AG10803 (cell line): ENCODE results near the gene ITGAE.

Experiments
- DNase-seq: peaks from one replicate; pipeline ENCODE4 v3.0.0; 2010; ENCODE audit warnings: low read depth
- H3K4me3 ChIP-seq: 2 replicates; pipeline ENCODE4 v1.5.1; 2011; ENCODE audit warnings: mild to moderate bottlenecking, low read length, control low read depth
- TF ChIP-seq, protein P1 (sequence below): conservative IDR thresholded peaks from 2 replicates; pipeline ENCODE4 v1.5.1; 2011; ENCODE audit warnings: mild to moderate bottlenecking, low read length, control low read depth, inconsistent platforms

Gene ITGAE

DNA sequence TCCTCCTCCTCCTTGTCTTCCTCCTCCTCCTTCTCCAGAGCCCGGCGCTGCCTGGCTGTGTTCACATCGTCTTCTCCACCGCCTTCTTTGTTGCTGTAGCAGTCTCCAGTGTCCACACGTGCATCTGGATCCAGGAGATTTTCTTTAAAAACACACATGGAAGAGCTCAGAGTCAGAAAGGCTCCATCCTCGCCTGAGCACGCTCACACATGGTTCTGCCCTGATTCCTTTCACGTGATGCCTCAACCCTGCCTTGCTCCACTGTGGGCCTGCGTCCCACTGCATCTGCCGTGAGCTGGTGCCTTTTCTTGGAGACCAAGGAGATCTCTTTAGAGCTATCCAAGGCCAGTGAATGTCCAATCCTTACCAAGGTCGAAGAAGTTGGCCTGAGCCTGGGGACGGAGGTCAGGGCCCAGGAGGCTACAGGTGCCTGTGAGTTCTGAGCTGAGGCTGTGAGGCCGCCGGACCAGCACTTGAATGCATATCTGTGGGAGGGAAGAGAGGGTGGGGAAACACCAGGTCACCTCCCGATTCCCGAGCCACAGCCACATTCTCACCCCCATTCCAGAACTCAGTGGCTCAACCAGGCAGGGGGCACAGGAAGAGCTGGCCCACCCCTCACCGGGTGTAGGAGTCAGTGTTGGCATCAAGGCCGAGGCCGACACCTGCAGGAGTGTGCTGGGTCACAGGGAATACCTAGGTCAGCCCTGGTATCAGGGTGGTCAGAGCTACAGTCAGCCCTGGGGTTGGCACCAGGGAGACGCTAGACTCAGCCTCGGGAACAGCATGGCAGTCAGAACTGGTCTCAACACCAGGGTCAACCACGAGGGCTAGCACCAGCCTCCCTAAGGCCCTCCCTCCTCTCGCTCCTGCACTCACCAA lies 39.7 kb downstream of the ITGAE start:
- peak; percentile 47 for DNase-seq
- H3K4me3 ChIP-seq: no peak overlapping the region
- TF ChIP-seq, protein P1, sequence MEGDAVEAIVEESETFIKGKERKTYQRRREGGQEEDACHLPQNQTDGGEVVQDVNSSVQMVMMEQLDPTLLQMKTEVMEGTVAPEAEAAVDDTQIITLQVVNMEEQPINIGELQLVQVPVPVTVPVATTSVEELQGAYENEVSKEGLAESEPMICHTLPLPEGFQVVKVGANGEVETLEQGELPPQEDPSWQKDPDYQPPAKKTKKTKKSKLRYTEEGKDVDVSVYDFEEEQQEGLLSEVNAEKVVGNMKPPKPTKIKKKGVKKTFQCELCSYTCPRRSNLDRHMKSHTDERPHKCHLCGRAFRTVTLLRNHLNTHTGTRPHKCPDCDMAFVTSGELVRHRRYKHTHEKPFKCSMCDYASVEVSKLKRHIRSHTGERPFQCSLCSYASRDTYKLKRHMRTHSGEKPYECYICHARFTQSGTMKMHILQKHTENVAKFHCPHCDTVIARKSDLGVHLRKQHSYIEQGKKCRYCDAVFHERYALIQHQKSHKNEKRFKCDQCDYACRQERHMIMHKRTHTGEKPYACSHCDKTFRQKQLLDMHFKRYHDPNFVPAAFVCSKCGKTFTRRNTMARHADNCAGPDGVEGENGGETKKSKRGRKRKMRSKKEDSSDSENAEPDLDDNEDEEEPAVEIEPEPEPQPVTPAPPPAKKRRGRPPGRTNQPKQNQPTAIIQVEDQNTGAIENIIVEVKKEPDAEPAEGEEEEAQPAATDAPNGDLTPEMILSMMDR: no peak

DNA sequence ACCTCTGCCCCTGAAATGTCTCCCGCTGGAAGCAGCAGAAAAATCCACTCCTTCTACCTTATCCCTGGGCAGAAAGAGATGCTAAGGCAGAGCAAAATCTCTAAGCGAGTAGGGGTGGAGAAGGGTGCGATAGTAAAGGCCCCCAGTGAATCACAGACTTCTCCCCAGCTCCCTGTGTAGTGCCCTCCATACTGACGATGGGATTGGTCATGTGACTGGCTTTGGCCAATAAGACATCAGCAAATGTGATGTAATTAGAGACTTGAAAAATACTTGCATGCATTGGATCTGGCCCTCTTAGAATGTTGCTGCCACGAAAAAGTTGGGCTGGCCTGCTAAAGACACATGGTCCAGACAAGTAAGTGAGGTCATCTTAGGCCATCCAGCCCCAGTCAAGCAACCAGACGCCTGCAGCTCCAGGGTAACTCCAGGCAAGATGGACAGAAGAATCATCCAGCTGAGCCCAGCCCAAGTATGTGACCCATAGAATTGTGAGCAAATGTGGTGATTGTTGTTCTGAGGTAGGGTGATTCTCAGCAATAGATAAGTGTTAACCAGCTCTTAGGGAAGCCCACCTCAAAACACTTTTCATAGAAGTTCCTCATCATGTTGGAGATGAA lies 41.3 kb downstream of the ITGAE start:
- DNase-seq: no peak
- H3K4me3 ChIP-seq: no peak overlapping the region
- TF ChIP-seq, protein P1: no peak

DNA sequence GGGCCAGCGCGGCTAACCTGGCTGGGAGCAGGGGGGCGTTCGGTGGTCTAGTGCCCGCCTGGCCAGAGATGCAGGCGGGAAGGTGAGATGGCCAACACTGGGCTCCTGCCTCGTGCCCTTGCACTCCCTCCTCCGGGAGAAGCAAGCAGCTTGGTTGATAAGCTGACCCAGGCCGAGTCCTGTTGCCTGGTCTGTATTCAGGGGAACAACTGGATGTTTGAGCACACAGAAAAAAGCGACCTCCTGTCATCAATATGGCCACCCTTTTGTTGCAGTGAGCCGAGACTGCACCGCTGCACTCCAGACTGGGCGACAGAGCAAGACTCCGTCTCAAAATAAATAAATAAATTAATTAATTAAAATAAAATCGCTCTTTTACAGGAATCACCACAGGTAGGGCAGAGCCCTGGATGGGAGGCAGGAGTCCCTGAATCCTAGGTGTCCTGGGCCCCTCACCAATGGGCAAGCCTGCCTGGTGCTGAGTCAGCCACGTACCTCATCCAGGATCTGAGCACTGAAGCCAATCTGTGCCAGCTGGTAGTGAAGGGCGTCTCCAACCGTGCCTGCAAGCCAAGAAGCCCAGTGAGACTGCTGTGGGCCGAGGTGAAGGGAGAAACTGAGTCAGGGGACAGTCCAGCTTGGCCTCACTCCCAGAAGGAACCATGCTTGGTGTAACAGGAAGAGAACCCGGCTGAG lies 45.5 kb downstream of the ITGAE start:
- TF ChIP-seq, protein P1: no peak
- H3K4me3 ChIP-seq: no peak overlapping the region
- DNase-seq: no peak

DNA sequence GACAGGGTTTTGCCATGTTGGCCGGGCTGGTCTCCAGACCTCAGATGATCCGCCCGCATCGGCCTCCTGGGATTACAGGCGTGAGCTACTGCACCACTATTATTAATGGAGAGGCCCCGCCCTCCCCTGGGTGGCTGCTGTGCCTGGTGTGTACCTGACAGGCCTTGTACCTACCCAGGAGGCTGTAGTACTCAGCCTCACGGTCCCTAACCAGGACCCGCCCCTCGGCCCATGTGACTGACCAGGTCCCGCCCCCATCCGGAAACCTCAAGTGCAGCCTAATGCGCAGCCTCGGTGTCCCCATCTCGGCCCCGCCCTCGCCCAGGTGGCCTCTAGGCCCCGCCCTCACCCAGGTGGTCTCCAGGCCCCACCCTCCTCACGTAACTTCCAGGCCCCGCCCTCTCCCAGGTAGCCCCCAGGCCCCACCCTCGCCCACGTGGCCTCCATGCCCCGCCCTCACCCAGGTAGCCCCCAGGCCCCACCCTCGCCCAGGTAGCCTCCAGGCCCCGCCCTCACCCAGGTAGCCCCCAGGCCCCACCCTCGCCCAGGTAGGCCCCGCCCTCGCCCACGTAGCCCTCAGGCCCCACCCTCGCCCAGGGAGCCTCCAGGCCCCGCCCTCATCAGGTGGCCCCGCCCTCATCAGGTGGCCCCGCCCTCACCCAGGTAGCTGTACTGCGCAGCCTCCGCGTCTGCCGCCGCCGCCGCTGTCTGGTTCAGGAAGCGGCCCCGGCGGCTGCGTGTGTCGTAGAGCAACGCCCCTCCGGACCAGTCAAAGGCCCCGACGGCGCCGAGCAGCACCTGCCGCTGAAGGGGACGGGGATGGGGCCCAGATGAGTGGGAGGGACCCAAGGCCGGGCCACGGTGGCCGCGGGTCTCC lies 46.3 kb downstream of the ITGAE start:
- H3K4me3 ChIP-seq: no peak overlapping the region
- no peak for DNase-seq
- TF ChIP-seq, protein P1: no peak

DNA sequence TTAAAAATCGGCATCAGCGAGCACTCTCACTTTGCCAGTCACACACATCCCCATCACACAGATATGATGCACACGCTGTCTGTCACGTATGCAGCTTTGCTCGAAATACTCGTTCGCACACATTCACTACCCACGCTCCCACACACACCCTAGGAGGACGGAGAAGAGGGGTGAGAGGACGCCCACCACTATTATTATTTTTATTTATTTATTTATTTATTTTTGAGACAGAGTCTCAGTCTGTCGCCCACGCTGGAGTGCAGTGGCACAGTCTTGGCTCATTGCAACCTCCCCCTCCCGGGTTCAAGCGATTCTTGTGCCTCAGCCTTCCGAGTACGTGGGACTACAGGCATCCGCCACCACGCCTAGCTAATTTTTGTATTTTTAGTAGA lies 46.9 kb downstream of the ITGAE start:
- H3K4me3 ChIP-seq: no peak overlapping the region
- TF ChIP-seq, protein P1: no peak
- DNase-seq: no peak

DNA sequence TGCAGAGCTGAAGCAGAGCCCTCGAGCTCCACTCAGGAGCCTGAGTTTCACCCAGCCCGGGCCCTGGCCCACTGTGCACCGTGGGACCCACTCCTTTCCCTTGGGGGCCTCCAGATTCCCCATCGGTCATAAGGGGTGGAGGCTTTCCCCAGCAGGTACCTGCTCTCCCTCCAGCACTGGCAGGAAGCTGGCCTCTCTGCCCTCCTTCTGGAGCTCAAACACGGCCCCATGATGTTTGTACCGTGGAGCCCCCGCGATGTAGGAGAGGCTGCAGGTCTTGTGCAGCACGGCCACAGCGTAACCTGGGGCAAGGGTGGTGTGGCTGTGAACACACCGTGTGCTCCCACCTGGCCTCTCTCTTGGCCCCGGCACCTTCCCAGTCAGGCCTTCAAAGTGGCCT lies 47.4 kb downstream of the ITGAE start:
- TF ChIP-seq, protein P1: no peak
- no peak for DNase-seq
- no peak overlapping the region for H3K4me3 ChIP-seq
